Stimulated activated CD8-positive, alpha-beta memory T cell treated with anti-CD3 and anti-CD28 coated beads, Interleukin-4, amount 100 ng/mL, for 48 hours (primary cell): Measurements from ENCODE around the gene ABCA10.
"Not testable (repeated sequence)": the region's sequence is repeated elsewhere in the genome, so short reads cannot be mapped to it uniquely, and the experiment has no call there.

ENCODE experiments used
- DNase-seq: peaks from one replicate; pipeline ENCODE4 v3.0.0-alpha.2; 2020

ABCA10 gene

GRCh38 chr17:69228018-69228417 is 606 bp downstream of the ABCA10 start:
- DNase-seq: no peak

- no peak for DNase-seq
Measured at GRCh38 chr17:69227541-69227940, 1.1 kb downstream of the ABCA10 start.

GRCh38 chr17:69223809-69224208 is 4.8 kb downstream of the ABCA10 start:
- DNase-seq: no peak

GRCh38 chr17:69222707-69223258 is 5.8 kb downstream of the ABCA10 start:
- DNase-seq: no peak

GRCh38 chr17:69220098-69220497 is 8.5 kb downstream of the ABCA10 start:
- no peak for DNase-seq

GRCh38 chr17:69218986-69219385 is 9.6 kb downstream of the ABCA10 start:
- no peak for DNase-seq

GRCh38 chr17:69213059-69213813 is 15.4 kb downstream of the ABCA10 start:
- no peak for DNase-seq

GRCh38 chr17:69208640-69209039 is 20.0 kb downstream of the ABCA10 start:
- no peak for DNase-seq

GRCh38 chr17:69207151-69207550 is 21.5 kb downstream of the ABCA10 start:
- DNase-seq: no peak

GRCh38 chr17:69198238-69198637 is 30.4 kb downstream of the ABCA10 start:
- DNase-seq: no peak

GRCh38 chr17:69196105-69196653 is 32.4 kb downstream of the ABCA10 start:
- not testable (repeated sequence) for DNase-seq

GRCh38 chr17:69192754-69193153 is 35.9 kb downstream of the ABCA10 start:
- no peak for DNase-seq

- DNase-seq: no peak
Measured at GRCh38 chr17:69188796-69189195, 39.8 kb downstream of the ABCA10 start.

GRCh38 chr17:69188064-69188463 is 40.6 kb downstream of the ABCA10 start:
- no peak for DNase-seq

GRCh38 chr17:69187294-69187693 is 41.3 kb downstream of the ABCA10 start:
- DNase-seq: no peak

GRCh38 chr17:69179227-69179952 is 49.2 kb downstream of the ABCA10 start:
- no peak for DNase-seq

GRCh38 chr17:69176457-69176795 is 52.2 kb downstream of the ABCA10 start:
- DNase-seq: no peak

- DNase-seq: no peak
Measured at GRCh38 chr17:69175625-69176456, 52.8 kb downstream of the ABCA10 start.

GRCh38 chr17:69175262-69175624 is 53.4 kb downstream of the ABCA10 start:
- DNase-seq: no peak

GRCh38 chr17:69173118-69173517 is 55.5 kb downstream of the ABCA10 start:
- no peak for DNase-seq

GRCh38 chr17:69170377-69170776 is 58.2 kb downstream of the ABCA10 start:
- DNase-seq: no peak

GRCh38 chr17:69168642-69169041 is 60.0 kb downstream of the ABCA10 start:
- DNase-seq: not testable (repeated sequence)

GRCh38 chr17:69166957-69167356 is 61.7 kb downstream of the ABCA10 start:
- DNase-seq: no peak
